Colonic mucosa (tissue), 4 donors: ENCODE data around the gene MPPED1. TPM values are rescaled to one million over a fixed set of nuclear protein-coding genes. Genes with fewer than 3 reads are reported as not detected.

Experiments used
- DNase-seq: peaks from one replicate; pipeline ENCODE4 v3.0.0-alpha.2; 2020
- H3K27ac ChIP-seq: fragments of 200-600 bp; one replicate; pipeline ENCODE4 v1.8.0; 2021
- H3K27me3 ChIP-seq: fragments of 200-600 bp; one replicate; pipeline ENCODE4 v1.8.0; 2021
- H3K36me3 ChIP-seq: fragments of 200-600 bp; one replicate; pipeline ENCODE4 v1.8.0; 2021
- H3K4me1 ChIP-seq: fragments of 200-600 bp; one replicate; pipeline ENCODE4 v1.8.0; 2021; ENCODE audit warnings: mild to moderate bottlenecking
- H3K4me3 ChIP-seq: fragments of 200-600 bp; one replicate; pipeline ENCODE4 v1.8.0; 2021
- H3K9ac ChIP-seq, 2 donors: one replicate each; pipeline ENCODE4 v1.7.0; 2013; ENCODE audit warnings: control low read depth in 2 of 2, low read depth in 2 of 2, low read length in 2 of 2
- H3K9me3 ChIP-seq: fragments of 200-600 bp; one replicate; pipeline ENCODE4 v1.8.0; 2021
- CTCF ChIP-seq: fragments of 200-600 bp; IDR thresholded peaks from one replicate; pipeline ENCODE4 v1.8.0; 2022; ENCODE audit warnings: antibody characterized with exemption, mild to moderate bottlenecking
- intact Hi-C: fragments of 100-400 bp; cut with DNase I; formaldehyde crosslinking; loops from one replicate; pipeline ENCODE4 v1.14.1; 2022
- total RNA-seq, 2 donors: library from RNA; stranded (reverse); fragmentation: NEBNext Ultra II Directional in 1 of 2; extraction: Animal tissue kit (Norgen Biotek cat#: 25700) in 1 of 2; gene quantifications; one replicate each; pipeline ENCODE4 v1.2.1, GENCODE V29; 2021
- donor health status: healthy.
- donor health status: DM: no; HTN: no; CAD: no.
- donor health status: DM: no; HTN: no; CAD: no.

Gene MPPED1
- total RNA-seq, 2 donors from 2014 or later = 0.05 TPM; not detected in 1

DNA sequence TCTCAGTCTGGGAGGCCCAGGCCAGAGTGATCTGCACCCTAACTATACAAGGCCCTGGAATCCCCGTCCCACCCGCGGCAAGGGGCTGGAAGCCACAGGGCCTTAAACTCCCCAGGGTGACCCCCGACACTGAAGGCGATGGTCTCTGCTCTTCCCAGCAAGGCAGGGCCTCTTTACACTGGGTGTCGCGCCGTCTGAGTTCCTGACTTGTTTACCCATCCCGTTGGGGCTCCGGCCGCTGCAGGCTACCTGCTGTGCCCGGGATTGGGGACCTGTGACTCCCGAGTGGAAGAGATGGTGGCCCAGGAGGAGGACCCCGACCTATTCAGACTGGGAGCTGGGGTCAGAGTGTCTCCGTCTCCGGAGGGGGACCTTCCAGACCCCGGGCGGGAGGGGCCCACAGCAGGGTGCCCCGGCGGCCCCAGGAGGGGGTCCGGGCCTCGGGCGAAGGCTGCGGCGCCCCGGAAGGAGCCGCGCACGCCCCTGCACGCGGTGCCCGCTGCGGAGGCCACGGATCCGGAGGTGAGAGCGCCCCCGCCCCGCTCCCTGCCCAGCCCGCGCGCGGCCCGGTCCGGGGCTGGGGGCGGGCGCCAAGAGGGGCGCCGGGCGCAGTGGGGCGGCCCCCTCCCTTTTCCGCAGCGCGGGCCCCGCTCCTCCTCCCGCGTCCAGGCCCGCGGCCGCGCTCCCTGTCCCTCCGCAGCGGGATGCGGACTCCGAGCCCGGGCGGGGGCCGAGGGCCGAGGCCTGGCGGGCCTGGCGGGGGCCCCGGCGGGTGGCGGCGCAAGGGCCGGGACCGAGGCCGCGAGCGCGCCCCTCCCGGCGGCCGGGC, 560 bp upstream of the MPPED1 start:
- Histone ChIP-seq H3K9ac (no peak overlapping the region), H3K27ac (no peak overlapping the region), H3K9me3 (no peaks in the 10 kb centered on the region), H3K27me3 (peaks cover 11% of the 10 kb centered on the region), H3K4me3 (no peak overlapping the region), H3K4me1 (no peaks in the 10 kb centered on the region), H3K36me3 (no peaks in the 10 kb centered on the region)
- DNase-seq = no peak
- no peak for TF ChIP-seq CTCF
- intact Hi-C loops = no loop called here

- Histone ChIP-seq H3K36me3 (no peaks in the 10 kb centered on the region), H3K4me1 (no peaks in the 10 kb centered on the region), H3K9ac (no peak overlapping the region), H3K27ac (no peak overlapping the region), H3K27me3 (peaks cover 11% of the 10 kb centered on the region), H3K4me3 (no peak overlapping the region), H3K9me3 (no peaks in the 10 kb centered on the region)
- intact Hi-C loops = no loop called here
- no peak for TF ChIP-seq CTCF
- no peak for DNase-seq
Observed at GRCh38 chr22:43412808-43413795, 1.3 kb downstream of the MPPED1 start.

GRCh38 chr22:43413826-43414225, 2.0 kb downstream of the MPPED1 start:
- no peak for DNase-seq
- Histone ChIP-seq H3K9ac (no peak overlapping the region), H3K36me3 (no peaks in the 10 kb centered on the region), H3K27me3 (peaks cover 11% of the 10 kb centered on the region), H3K9me3 (no peaks in the 10 kb centered on the region), H3K4me1 (no peaks in the 10 kb centered on the region), H3K4me3 (no peak overlapping the region), H3K27ac (no peak overlapping the region)
- no peak for TF ChIP-seq CTCF
- intact Hi-C loops = no loop called here

DNA sequence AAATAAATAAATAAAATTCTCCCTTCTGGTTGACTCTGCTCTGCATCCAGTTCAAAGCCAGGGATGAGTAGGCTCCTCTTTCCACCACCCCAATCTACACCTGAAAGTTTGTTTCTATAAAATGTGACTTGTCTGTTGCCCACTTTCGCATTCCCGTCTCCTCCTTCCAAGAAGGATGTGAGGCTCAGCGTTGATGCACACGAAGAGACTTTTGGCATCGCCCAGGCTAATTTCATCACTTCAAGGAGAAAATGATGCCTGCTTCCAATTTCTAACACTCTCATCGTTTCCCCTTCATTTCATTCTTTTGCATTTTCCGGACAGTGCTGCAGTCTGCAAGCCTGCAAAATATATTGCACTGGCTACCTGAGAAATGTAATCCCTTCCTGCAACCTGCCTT, 3.9 kb downstream of the MPPED1 start:
- H3K27me3 ChIP-seq = peaks cover 7% of the 10 kb centered on the region
- H3K4me3 ChIP-seq = no peak overlapping the region
- TF ChIP-seq CTCF = no peak
- H3K27ac ChIP-seq = no peak overlapping the region
- H3K4me1 ChIP-seq = no peaks in the 10 kb centered on the region
- no peak for DNase-seq
- H3K9me3 ChIP-seq = no peaks in the 10 kb centered on the region
- intact Hi-C loops = no loop called here
- H3K9ac ChIP-seq = no peak overlapping the region
- H3K36me3 ChIP-seq = no peaks in the 10 kb centered on the region

- no peak overlapping the region for H3K27ac ChIP-seq
- no peak overlapping the region for H3K4me3 ChIP-seq
- intact Hi-C loops = no loop called here
- no peaks in the 10 kb centered on the region for H3K36me3 ChIP-seq
- no peaks in the 10 kb centered on the region for H3K9me3 ChIP-seq
- no peak for TF ChIP-seq CTCF
- no peaks in the 10 kb centered on the region for H3K4me1 ChIP-seq
- no peak overlapping the region for H3K9ac ChIP-seq
- H3K27me3 ChIP-seq = no peaks in the 10 kb centered on the region
- DNase-seq = no peak
Observed at GRCh38 chr22:43417555-43417954, 5.7 kb downstream of the MPPED1 start.
